ENCODE data around the gene MMP20.

- TF ChIP-seq ZMAT4 (CRISPR knock-in tag; IDR thresholded peaks at IDR 0.05) (no peak), NFE2L1 (CRISPR knock-in tag; IDR thresholded peaks at IDR 0.05) (no peak)
Observed at GRCh38 chr11:102622258-102622657, 2.9 kb downstream of the MMP20 start.
